HG02798 (cell line): Measurements from ENCODE around the gene TMED3.

Experiments
- ATAC-seq: cut with Tn5 transposase; IDR thresholded peaks from one replicate; pipeline ENCODE4 v1.9.1; 2021; ENCODE audit warnings: mild to moderate bottlenecking; ENCODE audit not compliant: unreplicated experiment, poor library complexity

The TMED3 gene

DNA sequence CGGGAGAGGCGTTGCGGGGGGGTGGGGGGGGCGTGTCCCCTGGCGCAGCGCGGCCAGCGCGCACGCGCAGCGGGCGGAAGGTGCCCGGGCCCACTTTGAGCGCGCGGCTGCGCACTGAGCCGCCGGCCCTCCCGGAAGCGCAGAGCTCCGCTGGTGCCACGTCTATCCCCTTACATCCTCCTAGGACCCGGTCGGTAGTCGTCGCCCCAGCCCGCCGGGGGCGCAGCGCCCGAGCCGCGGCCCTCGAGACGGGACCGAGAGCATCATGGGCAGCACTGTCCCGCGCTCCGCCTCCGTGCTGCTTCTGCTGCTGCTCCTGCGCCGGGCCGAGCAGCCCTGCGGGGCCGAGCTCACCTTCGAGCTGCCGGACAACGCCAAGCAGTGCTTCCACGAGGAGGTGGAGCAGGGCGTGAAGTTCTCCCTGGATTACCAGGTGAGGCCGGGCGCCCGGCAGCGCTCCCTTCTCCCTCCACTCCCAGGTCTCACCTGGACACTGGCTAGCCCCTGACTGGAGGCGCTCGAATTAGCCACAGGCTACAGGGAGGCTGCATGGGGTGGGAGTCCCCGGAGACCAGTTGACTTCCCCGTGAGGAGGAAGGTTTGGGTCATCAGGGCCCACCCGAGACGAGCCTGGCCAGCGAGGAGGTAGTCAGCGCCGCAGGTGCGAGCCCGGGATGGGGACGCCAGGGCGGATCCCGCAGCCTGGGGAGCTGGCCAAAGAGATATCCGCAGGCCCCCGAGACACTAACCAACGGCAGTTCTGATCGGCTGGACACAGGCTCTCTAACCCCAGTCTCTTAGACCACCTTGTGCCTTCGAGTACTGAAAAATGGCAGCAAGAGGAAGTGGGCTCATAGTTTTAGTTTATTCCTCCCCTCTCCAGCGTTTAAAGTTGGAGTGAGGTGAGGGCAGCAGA lies at the start of gene TMED3:
Gene TMED3 (plus strand): TSS at position 128 of the 916 bp plus-strand sequence. CDS start 138 bp downstream, at position 266.
- ATAC-seq, result peak; percentile 92

- no peak for ATAC-seq
These were observed 49.1 kb upstream of the TMED3 start for GRCh38 chr15:79261836-79262235.

DNA sequence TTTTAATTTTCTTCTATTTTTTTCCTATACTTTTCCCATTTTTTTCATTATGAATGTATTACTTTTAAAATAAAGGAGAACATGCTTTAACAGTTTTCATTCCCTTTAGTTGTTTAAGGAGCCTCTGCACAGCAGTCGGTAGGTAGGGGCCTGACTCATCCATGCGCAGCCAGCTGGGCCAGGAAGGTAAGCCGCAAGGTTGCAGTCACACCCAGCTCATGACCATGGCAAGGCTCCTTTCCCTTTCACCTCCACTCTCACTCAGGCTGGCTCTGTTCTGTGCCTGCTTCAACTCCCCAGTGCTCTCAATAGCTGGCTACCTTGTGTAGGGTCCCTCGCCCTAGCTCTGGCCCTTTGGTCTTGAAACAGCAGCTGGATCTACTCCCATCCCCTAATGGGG lies 45.7 kb upstream of the TMED3 start:
- no peak for ATAC-seq

DNA sequence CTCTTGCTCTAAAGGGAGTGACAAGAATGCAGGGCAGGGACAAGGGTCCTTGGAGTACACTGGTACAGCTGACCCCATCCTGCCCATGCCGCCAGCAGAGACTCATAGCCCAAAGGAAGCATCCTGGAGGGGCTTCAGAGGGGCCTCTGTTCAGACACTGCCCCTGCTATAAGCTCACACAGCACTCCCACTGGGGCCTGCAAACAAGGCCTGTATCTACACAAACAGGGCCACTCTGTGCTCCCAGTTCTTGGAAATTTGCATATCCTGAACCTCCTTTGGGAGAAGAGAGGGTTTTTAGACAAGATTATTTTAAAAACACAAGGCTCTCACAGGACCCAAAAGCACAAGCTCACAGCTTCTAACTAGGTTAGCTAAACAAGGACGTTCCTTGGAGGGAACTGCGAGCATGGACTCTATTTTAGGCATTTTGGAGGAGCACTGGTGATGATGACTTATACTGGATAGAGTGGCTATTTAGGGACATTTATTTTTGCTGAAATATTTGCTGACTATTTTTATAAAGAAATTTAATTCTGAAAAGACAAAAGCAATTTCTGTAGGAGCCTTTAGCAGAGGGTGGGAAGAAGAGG lies 44.8 kb upstream of the TMED3 start:
- ATAC-seq, result no peak

- ATAC-seq, result no peak
These were observed 28.3 kb upstream of the TMED3 start, which contains the start of gene ANKRD34C for GRCh38 chr15:79282371-79283251. TSS of gene ANKRD34C (plus strand) at chr15:79282722. CDS start at chr15:79293285, 10,563 bp downstream.

GRCh38 chr15:79283252-79284048 lies 27.5 kb upstream of the TMED3 start:
- ATAC-seq, result no peak

- ATAC-seq, result no peak
These were observed 20.2 kb upstream of the TMED3 start for GRCh38 chr15:79290642-79291275.

DNA sequence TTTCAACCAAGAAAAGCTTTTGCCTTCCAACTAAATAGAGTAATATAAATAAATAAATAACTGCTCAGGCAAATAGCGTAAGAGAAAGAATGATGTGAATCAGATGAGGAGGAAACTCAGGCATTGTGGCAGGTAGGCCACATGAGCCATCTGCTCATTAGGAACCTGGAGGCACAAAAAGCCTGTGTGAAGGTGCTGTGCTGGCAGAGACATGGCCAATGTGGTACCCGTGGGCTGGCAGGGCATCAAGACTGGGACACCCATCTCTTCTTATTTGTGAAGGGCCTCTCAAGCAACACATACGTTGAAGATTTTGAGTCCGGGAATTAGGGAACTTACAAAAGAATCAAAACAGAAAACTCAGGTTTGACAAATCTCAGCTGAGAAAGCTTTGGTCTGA lies 18.9 kb upstream of the TMED3 start:
- ATAC-seq, result no peak

DNA sequence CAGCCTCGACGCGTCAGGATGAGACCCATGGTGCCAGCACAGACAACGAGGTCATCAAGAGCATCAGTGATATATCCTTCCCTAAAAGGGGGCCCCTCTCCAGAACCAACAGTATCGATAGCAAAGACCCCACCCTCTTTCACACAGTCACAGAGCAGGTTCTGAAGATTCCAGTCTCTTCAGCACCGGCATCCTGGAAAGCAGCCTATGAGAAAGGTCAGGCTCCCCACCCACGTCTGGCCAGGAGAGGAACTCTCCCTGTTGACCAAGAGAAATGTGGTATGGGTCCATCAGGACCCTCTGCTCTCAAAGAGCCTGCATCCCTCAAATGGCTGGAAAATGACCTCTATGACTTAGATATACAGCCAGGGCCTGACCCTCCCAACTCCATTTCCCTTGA lies 16.8 kb upstream of the TMED3 start:
- ATAC-seq, result no peak

DNA sequence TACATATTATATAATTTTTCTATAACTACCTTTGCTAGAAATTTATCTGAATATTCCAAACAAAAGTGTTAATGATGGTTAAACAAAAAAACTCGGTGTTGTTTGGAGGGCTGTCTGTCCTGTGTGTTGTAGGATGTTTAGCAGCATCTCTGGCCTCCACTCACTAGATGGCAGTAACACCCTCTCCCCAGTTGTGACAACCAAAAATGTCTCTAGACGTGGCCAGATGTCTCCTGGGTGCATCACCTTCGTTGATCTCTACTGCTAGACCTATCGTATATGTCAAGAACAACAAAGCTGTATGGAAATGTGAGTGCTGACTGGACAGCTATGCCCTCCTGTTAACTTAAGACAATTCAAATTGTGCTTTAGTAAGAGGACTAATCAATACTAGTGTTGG lies 14.3 kb upstream of the TMED3 start:
- no peak for ATAC-seq

GRCh38 chr15:79299126-79299840 lies 11.6 kb upstream of the TMED3 start:
- no peak for ATAC-seq

DNA sequence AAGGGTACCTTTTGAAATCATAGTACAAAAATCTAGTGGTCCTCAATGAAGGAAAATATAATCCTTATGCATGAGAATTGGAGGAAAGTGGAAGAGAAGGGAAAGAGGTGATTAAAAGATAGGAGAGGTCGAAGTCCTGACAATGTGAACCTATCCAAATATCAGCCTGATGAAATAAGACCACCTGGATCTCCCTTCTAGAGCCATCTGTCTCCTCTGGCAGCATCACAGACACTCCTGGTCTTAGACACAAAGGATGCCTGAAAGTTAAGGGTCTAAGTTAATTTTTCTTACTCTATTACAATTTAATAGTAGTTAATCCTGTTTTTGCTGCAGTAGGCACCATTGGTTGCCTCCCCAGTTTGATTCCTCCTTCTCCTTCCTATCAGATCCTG lies 11.1 kb upstream of the TMED3 start:
- ATAC-seq, result no peak

- ATAC-seq, result no peak
These were observed 3.7 kb upstream of the TMED3 start for GRCh38 chr15:79307251-79307650.

GRCh38 chr15:79308874-79309273 lies 2.0 kb upstream of the TMED3 start:
- no peak for ATAC-seq

- ATAC-seq, result no peak
These were observed 314 bp upstream of the TMED3 start for GRCh38 chr15:79310612-79310984.

DNA sequence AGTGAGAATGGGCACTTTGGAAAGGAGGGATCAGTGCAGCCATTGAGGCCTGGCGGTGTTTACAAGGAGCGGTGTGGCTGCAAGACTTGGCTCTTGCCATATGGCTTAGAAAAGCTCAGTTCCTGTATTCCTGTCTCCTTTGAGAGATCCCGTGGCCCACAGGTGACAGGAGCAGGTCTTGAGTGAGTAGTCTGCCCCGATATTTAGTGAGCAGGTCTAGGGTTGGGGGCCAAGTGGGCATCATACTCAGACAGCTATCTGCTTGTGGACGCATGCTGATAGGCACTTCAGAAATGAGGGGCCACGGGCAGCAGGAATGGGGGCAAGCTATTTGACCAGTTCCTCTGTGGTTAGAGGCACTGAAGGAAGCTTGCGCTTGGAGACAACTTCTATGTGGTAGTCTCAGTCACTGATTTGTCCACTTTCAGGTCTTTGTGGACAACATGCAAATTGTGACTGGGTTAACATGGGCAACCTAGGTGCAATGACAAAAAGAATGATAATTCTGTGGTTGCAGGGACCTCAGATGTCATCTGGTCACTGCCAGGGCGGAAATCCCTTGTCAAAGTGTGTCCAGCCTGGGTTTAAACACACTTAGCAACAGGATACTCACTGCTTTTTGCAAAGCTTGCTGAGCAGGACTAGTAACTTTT lies 1.1 kb downstream of the TMED3 start:
- ATAC-seq, result no peak

DNA sequence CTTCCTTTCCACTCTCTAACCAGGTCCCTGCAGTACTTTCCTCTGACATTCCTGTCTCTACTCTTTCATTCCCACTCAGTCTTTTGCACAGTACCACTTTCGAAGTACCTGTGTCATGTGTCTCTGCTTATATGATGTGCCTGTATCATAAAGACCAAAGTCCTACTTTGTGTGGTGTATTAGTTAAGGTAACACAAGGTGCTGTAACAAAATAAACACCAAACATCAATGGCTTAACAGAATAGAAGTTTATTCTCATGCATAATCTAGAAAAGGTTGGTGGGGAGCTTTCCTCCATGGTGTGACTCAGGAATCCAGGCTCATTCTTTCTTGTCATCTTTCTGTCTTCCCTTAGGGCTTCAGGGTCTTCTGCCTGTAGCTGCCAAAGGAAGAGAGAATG lies 3.3 kb downstream of the TMED3 start:
- no peak for ATAC-seq

- no peak for ATAC-seq
These were observed 3.9 kb downstream of the TMED3 start for GRCh38 chr15:79314811-79315210.
